NCI-H1436 treated with DMSO at 0.1 percent for 48 hours (cell line): ENCODE data around the gene ANKHD1.
A peak's percentile ranks its signal among the peaks of the same experiment; 100 is the strongest.

ENCODE experiments used
- DNase-seq: peaks from one replicate; lab custom pipeline; 2025; lab: John Stamatoyannopoulos, UW

Gene ANKHD1

DNA sequence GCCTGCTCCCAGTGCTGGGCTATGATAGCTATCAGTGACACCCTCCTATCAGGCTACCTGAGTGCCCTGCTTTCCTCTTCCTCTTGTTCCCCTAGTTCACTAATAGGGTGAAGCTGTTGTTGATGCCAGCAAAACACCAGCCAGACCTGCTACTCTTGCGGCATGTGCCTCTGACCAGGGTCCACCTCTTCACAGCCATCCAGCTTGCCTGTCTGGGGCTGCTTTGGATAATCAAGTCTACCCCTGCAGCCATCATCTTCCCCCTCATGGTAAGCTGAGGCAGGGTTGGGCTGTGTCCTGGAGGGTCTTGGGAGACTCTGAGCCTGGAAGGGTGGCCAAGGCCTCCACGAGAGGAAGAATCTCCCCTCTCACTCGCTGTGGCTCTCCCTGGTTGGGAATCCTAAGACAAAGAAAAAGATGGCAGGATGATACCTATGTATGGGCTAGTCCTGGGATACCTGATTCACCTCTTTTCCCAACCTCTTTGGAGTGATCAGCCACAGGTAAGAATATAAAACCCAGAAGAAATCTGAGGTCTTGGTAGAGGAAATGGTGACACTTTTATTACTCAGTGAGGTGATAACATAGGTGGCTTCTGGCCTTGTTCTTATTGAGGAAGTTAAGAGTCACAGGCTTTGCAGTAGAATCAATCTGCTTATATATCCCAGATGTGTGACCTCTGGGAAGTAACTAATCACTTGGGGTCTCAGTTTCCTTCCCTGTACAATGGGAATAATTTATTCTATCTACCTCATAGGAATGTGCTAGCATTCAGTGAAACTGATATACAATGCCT, 30.1 kb upstream of the ANKHD1 start:
- no peak for DNase-seq

DNA sequence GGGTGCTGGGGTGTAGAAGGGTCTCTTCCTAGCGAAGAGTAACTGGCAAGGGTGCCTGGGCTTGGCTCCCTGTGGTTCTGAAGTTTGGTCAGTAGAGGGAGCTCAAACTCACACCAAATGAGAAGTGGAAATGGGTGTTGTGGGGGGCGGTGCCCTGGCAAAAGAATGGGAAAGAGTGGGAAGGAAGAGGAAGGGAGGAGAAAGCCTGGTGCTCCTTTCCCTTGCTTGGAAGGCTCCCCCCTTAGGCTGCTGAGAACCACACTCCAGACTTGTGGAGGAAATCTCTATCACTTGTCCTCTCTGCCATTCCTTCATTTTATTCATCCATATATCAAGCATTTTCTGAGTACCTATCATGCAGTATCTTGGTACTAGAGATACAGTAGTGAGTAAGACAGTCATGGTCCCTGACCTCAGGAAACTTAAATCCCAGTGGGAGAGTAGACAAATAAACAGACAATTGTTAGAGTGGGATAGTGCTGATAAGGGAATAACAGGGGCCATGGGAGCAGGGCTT, 28.6 kb upstream of the ANKHD1 start:
- no peak for DNase-seq

DNA sequence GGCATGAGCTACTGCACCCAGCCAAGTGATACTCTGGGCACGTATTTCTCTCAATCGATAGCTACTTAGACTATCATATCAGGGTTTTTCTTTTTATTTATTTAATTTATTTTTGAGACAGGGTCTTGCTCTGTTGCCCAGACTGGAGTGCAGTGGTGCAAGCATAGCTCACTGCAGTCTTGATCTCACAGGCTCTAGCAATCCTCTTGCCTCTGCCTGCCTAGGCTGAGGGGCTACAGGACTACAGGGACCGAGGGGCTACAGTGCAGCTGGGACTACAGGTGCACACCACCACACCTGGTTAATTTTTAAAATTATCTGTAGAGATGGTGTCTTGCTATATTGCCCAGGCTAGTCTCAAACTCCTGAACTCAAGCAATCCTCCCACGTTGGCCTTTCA, 20.3 kb upstream of the ANKHD1 start:
- DNase-seq = no peak

DNA sequence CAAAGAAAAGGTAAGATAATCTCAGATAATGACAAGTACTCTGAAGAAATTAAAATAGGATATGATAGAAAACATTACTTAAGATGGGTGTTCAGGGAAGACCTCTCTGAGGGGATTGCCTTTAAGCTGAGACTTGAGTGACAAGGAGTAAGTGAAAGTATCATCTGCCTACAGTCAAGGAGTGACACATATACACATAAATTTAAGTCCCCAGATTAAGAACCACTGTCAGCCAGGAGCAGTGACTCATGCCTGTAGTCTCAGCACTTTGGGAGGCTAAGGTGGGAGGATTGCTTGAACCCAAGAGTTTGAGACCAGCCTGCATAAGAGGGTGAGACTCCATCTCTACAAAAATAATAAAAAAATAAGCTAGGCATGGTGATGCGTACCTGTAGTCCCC, 19.7 kb upstream of the ANKHD1 start:
- DNase-seq = no peak

DNA sequence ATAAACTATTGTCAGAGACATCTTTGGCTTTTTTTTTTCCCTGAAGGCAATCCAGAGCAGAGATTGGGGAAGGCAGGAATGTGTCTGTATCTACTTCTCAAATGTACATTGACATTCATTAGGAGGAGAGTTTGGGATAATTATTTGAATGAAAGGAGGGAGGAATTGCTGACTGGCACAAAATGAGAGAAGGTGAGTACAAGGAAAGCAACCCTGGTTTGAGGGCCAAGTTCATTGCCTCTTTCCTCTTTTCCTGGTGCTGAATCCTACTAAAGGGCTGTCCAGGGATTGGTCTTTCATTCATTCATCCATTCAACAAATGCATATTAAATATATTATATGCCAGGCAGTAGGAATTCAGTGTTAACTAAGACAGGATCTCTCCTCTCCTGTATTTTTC, 18.8 kb upstream of the ANKHD1 start:
- DNase-seq = no peak

DNA sequence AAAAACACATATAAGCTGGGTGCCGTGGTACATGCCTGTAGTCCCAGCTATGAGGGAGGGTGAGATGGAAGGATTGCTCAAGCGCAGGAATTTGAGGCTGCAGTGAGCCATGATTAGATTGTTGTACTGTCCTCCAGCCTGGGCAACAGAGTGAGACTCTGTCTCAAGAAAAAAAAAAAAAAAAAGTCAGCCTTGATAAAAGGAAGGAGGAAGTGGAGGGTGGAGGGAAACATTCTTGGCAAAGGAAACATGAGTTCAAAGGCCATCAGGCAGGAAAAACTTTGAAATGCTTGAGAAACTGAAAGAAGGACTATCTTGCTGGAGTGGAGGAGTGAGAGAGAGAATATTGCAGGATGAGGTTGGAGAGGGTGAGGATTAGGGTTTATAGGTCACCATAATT, 18.3 kb upstream of the ANKHD1 start:
- no peak for DNase-seq

DNA sequence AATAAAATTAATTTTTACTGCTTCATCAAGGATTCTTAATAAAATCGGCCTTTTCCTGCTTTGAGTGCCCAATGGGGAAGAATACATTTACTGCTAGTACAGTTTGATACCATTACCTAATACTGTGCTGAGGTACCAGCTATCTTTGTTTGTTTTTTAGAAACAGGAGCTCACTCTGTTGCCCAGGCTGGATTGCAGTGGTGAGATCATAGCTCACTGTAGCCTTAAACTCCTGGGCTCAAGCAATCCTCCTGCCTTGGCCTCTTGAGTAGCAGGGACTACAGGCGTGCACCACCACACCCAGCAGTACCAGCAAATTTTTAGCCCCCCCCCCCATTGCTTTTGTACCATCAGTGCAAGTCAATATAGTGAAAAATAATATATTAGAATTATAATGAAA, 13.6 kb upstream of the ANKHD1 start:
- DNase-seq = no peak

DNA sequence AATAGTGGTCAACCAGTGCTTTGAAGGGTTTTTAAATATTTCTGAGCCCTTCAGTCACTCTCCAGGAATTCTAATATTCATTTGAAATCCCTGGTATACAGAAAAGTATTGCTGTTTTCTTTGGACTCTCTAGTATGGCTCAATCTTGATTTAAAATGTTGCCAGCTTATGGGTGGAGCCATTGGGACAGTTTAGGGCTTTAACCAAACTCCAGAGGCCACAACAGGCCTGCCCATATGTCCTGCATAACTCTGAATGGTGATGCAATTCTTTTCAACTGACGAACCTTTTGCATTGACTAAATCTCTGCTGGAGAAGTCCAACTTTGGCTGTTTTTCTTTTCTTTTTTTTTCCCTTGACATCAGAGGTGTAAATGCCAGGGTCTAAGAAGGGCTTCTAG, 10.3 kb upstream of the ANKHD1 start:
- no peak for DNase-seq

DNA sequence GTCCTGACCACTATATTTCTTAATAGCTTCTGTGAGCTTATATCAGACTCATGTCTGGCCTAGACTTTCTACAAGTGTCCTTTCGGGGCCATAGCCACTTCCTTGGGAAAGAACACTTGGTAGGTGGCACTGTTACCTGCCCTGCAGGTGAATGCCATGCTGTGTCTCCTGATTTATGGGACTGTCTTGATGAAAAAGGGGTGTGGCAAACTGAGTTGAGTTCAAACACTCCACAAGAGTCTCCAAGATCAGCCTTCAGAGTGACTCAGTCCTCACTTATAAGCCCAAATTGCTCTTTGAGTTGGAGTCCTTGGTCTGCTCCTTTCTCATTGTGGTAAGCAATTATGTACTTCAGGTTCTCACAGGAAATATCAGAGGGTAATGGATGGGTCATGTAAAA, 9.9 kb upstream of the ANKHD1 start:
- no peak for DNase-seq

DNA sequence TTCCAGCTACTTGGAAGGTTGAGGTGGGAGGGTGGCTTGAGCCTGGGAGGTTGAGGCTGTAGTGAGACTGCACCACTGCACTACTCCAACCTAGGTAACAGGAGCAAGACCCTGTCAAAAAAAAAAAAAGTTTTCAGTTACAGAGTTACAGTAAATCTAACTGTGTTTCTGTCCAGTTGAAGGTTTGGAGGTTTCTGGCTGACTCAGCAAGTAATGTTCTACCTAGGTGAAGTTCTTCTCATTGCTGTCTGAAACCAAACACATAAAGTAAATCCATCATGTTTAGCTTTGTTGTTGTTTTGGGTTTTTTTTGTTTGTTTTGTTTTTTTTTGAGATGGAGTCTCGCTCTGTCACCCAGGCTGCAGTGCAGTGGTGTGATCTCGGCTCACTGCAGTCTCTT, 7.9 kb upstream of the ANKHD1 start:
- DNase-seq = no peak

DNA sequence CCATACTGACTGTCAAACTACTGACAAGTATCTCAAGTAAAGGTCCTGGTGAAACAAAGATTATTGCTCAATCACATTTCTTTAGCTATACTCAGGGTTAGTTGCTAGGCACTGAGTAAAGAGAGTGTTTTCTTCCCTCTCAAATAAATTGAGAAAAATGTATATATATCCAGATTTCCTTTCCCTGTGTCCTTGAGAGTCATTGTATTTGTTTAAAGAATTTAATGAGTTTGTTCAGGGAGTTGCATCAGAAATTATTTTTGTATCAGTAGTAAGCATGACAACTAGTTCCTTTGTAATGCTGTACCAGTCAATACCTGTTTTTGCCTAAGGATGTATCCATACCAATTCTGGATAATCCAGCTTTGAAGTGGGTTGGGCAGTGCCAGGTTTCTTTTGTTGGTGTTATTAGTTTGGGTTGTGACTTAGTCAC, 3.2 kb upstream of the ANKHD1 start:
- DNase-seq = no peak

DNA sequence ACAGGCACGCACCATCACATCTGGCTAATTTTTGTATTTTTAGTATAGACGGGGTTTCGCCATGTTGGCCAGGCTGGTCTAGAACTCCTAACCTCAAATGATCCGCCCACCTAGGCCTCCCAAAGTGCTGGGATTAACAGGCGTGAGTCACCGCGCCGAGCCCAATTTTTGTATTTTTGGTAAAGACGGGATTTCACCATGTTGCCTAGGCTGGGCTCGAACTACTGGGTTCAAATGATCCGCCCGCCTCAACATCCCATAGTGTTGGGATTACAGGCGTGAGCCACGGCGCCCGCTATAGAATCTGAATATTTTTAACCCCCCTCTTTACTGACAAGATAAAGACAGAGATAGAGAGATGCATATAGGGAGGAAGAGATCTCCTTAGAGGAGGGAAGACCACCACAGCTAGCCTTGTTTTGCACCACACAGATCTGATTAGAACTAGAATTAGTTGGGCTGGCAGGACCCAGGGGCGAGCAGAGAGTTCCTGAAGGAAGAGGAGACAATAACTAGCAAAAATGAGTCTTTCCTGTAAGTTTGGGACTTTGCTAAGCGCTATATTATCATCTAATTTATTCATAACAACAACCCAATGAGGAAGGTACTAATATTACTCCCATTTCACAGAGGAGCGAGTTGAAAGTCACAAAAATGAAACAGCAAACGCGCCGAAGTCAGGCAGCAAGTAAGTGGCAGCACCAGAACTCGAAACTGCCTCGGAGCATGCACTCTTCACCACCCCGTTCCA, 1.5 kb upstream of the ANKHD1 start:
- no peak for DNase-seq

DNA sequence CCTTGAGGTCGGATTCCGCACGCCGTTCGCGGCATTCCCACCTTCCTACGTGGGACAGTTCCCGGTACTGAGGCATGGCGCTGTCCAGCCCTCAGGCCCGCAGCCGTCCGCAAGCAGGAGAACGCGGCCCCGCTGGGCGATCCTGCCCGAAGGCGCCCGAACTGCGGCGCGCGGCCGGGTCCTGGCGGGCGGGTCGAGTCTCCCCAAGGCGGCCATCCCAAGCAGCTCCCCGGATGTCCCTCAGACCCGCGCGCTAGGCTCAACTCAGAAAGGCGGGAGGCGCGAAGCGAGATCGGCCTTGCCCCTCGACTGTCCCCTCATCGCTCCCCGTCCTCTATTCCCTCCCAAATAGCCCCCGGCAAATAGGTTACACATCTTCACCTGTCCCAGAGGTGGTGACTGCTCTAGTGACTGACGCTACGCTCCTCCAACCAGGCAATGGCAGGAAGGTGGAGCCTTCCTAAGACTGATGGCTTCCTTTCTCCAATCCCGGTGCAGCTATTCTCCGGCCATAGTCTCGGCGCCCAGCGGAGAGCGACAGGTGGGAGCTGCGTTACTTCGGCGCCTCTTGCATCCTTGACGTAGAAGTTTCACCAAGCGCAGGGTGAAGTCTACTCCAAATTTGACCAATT, 787 bp upstream of the ANKHD1 start:
- DNase-seq = peak; percentile 86

DNA sequence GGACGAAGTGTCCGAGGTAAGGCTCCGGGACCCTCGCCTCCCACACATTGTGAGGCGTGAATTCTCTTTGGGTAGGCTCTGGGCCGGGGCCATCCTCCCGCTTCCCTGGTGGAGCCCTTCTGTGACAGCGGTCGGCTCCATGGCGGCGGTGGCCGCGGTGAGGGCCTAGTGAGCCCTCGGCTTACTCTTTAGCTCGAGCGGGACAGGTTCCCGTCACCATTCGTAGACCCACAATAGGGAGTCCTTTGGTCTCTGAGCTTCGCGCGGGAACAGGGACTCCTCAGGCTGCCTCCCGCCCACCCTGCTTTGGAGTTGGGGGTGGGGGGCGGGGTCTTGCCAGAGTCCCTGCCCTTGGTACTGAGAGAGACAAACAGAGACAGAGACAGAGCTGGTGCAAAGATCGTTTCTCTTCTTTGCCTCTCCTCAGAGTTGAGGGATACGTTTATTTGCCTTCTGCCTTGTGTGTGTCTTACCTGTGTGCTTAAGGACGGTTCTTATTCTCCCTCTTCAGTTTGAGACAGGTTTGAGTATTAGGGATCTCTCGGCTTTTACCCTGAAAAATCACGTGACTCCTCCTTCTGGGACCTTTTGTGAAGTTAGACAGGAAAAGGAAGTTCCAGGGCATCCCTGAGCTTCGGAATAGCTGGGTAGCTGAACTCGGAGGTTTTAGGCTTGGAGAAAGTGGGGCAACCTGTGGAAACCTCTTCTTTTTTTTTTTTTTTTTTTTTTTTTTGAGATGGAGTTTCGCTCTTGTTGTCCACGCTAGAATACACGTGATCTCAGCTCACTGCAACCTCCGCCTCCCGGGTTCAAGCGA, 833 bp downstream of the ANKHD1 start:
- no peak for DNase-seq

DNA sequence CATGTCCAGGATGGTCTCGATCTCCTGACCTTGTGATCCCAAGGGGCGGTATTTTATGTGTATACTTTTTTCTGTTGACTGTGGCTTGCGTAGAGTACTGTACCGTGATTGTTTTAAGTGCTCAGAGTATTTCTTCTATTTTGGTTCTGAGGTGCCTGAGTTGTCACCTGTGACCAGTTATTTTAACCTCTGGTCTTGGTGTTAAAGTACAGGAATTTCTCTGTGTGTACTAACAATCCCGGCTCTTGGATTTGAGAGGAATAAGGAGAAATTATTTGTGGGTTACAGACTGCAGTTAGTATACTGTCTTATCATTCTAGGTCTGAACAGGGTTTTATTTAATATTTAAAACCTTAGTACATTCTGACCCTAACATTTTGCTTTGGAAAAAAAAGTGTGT, 2.0 kb downstream of the ANKHD1 start:
- DNase-seq = no peak

DNA sequence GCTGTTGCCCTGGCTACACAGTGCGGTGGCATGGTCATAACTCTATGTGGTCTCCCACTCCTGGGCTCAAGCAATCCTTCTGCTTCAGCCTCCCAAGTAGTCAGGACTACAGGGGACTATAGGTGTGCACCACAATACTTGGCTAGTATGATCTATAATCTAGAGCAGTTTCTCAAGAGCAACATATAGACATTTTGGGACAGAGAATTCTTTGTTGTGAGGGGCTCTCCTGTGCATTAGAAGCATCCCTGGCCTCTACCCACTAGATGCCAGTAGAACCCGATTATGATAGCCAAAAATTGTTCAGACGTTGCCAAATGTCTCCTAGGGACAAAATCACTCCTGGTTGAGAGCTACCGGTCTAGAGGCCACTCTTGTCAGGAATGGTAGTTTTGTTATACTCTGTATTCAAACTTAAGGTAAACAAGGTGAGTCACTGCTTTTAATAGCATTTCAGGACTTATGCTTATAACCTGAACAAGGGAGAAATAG, 7.2 kb downstream of the ANKHD1 start:
- DNase-seq = no peak

DNA sequence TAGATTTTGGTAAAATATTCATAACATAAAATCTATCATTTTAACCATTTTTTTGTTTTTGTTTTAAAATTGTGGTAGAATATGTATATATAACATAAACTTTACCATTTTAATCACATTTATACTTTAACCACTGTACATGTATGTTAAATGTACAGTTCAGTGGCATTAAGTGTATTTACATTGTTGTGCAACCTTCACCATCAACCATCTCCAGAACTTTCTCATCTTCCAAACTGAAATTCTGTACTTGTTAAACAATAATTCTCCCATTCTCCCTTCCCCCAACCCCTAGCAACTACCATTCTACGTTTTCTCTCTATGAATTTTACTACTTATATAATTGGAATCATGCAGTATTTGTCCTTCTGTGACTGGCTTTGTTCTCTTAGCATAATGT, 11.6 kb downstream of the ANKHD1 start:
- no peak for DNase-seq

DNA sequence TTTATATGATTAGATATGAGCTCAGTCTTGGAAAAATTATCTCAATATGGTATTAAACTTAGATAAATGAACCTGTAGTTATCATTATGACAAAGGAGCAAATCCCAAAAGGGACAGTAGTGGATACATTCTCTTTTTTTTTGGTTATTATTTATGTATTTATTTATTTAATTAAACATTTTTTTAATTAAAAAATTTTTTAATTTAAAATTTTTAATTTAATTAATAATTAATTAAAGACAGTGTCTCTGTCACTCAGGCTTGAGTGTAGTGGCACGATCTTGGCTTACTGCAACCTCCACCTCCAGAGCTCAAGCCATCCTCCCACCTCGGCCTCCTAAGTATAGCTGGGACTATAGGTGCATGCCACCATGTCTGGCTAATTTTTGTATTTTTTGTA, 15.6 kb downstream of the ANKHD1 start:
- DNase-seq = no peak

DNA sequence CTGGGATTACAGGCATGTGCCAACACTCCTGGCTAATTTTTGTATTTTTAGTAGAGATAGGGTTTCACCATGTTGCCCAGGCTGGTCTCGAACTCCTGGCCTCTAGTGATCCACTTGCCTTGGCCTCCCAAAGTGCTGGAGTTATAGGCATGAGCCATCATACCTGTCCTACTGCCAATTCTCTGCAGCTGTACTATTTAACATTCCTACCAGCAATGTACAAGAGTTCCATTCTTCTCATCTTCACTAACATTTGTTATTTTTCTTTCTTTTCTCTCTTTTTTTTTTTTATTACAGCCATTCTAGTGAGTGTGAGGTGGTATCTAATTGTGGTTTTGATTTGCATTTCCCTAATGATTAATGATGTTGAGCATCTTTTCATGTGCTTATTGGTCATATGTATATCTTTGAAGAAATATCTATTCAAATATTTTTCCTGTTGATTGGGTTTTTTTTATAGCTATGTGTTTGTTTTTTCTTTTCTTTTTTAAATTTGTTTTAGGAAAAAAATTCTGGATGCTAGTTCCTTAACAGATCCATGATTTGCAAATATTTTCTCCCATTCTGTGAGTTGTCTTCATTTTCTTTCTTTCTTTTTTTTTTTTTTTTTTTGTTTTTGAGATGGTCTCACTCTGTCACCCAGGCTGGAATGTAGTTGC, 17.4 kb downstream of the ANKHD1 start:
- DNase-seq = no peak

DNA sequence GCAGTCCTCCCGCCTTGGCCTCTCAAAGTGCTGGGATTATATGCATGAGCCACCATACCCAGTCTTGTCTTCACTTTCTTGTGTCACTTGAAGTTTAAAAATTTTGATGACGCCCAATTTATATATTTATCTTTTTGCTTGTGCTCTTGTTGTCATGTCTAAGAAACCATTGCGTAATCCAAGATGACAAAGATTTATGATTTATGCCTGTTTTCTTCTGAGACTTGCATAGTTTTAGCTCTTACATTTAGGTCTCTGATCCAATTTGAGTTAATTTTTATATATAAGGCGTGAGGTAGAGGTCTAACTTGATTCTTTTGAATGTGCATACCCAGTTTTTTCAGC, 18.6 kb downstream of the ANKHD1 start:
- DNase-seq = no peak

DNA sequence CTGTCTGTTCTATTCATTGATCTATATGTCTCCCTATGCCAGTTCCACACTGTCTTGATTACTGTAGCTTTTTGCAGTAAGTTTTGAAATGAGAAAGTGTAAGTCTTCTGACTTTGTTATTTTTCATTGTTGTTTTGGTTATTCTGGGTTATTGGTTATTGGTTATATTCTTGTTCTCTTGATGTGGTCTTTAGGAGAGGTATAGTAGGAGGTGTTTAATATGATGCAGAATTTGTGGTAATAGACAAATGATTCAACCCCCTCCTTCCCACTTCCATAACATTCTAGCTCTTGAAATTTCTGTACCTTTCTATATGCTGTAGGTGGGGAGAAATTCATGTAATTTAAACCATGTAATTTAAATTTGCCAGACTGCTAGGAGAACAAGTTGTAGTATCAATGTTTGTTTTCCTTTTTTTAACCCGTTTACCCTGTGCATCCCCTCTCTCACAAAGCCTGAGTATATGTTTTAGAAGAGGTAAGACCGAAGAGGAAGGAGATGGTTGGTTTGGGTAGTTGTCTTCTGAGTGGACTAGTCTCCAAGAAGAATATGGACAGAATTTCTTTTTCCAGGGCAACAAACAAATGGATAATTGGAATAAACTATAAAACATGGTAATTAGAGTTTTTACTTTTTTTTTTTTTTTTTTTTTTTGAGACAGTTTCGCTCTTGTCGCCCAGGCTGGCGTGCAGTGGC, 19.2 kb downstream of the ANKHD1 start:
- no peak for DNase-seq
